ENCODE results near the gene JMJD4.
"Not testable (repeated sequence)": the region's sequence is repeated elsewhere in the genome, so short reads cannot be mapped to it uniquely, and the experiment has no call there.

JMJD4 gene

DNA sequence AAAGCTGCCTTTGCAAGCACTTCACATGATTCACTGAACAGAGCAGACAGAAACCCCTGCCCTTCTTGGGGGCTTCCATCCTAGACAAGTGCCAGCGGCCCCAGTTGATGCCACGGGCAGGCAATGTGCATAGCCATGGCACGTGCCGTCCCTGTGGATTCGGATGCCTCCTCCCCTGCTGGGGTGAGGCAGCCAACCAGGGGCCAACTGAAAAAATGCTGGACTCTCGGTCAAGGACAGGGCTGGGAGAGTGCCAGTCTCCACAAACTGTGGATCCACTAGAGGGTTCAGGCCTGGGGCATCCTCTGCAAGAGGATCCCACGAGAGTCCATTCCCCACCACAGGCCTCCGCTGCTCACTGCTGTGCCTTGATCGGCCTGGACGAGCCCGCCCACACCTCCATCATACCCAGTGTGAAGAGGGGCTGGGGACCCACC lies 3.8 kb downstream of the JMJD4 start:
- DNase-seq: no peak

DNA sequence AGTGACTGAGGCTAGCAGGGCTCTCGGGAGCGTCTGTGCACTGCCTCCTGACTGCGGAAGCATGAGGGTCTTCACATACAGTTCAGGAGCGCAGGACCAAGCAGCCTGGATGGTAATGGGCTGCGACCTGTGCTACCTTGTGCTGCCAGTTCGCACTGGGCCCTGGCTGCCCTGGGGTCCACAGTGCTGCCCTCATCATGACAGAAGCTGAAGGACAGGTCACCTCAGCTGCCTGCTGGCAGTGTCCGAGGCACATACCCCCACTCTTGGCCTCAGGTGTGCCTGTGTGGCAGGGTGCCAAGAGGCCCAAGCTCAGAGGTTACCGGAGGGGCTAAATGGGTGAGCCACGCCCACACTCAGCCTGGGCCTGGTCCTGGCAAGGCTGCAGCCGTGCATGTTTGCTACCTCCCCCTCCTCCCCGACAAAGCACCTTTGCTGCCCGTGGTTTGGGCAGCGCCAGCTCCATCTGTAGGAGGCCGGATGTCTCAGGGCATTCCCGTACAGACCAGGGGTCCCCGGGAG lies 4.4 kb downstream of the JMJD4 start:
- no peak for DNase-seq

DNA sequence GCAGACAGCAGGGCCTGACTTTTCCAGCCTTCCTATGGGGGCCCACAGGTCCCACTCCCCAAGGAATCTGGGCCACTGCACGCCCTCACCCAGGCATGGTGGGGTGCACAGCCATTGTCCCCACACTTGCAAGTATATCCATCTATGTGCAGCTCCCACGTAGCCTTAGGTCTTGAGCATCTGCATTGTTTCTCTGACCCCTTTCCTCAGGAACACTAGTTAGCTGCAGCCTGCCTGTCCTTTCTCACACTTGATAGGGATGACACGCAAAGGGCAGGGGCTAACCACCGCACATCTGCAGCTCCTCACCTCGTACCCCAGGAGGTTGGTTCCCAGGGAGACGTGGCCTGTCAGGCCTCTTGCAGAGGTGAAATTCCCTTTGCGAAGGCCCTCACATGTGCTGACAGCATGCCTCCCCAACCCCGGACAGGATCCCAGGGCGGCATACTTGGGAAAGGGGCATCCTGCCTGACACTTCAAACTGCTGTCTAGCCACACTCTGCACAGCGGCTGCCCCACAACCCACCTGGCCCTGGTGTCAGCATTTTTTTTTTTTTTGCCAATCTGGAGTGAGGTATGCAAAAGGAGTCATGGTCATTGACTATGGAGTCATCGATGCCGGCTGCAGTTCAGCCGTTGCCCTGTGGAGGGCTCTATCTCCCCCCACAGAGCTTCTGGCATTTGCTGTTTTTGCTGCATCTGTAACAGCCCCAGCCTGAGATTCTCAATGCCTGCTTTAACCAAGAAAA lies 5.0 kb downstream of the JMJD4 start:
- DNase-seq: peak; percentile 21

DNA sequence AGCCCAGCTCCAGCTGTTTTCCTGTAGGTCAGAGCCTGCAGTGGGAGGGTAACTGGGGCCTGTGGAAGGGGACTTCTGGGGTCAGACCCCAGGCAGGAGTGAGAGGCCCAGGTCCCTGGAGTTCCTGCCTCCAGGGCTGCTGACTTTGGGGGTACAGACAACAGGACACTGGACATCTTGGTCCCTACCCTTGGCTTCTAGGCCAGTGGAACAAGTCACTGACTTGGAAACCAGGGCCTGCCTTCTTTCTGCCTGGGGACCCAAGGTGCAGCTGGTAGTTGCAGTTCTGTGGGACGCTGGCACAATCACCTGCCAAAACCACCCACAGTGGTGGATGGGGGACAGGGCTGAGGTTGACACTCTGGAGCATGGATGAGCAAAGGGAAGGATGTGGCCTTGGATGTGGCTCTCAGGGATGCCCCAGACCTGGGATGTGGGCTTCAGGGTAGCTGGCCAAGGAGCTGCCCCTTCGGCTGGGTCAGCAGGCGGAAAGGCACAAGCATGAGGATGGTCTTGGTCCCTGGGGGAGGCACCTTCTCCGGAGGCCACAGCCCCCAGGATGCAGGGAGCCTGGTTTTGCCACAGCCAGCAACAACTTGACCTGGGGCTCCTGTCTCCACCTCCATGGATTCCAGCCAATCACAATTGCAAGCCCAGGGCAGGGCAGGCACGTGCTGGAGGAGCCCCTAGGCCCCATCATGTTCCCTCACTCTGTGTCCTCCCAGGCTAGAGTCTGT lies 5.8 kb downstream of the JMJD4 start:
- DNase-seq: no peak

DNA sequence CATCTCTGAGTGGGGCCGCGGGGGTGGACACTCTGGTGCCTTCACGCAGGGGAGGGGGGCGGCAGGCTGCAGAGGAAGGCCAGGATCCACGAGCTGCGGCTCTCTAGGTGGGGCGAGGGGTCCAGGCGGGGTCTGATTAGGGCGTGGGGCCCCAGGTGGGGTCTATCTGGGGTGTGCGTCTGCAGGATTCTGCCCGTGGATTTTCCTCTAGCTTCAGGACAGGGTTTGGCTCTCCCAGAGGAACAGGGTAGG lies 6.3 kb downstream of the JMJD4 start:
- no peak for DNase-seq

DNA sequence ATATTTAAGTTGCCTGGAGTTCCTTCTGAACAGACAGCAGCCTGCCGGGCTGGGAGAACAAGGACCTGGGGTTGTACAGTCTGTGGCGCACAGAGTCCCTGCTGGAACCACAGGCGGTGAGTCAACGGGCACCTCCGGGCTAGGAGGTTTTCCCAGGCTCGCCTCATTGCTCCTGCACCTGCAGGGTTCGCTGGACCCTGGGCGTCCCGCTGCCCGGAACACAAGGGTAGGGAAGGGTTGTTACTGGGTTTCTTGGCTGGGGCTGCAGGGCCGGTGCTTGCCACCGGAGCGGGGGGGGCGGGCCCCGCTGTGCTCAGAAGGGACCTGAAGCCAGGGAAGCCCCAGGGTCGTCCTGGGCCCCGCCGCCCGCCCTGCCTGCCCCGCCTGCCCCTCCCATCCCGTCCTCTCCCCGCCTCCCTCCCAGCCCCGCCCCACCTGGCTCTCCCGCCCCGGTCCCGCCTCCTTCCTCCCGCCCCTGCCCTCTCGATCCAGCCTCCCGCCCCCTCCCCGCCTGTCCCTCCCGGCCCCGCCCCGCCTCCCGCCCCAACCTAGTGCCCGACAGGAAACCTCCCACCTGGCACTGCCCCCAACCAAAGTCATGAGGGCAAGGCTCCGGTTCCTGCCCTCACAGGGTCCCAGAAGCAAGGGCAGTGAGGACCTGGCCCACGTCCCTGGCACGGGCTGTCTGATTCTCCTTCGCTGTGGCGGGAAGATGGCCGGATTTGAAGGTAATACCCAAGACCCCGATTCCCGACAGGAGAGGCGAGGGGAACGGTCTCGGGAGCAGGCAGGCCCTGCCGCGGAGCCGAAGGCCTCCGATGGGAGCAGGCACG lies 6.8 kb downstream of the JMJD4 start:
- DNase-seq: peak; percentile 56

DNA sequence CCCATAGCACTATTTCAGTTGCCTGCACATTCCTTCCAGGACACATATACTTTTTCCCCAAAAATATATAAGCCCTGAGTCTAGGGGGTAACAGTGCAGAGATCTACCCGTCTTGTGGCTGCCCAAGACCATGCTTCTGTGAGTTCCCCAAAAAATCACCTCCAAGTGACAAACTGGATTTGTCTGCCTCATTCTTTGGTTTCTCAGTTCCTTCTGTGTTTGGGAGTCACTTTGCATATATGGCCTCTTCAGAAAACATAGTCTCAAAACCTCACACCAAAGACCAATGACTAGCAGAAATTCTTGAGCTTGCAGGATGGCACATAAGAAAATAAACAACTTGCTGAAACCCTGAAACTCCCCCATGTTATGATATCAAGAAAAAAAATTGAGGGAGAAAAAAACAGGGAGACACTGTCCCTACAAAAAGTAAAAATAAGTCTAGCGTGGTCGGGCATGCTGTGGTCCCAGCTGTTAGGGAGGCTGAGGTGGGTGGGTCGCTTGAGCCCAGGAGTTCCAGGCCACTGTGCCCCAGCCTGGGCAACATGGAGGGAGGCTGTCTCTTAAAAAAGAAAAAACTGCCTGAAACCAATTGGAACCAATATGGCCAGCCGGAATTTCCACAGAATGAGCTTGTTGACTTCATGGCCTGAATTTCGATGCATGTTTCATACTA lies 8.0 kb downstream of the JMJD4 start:
- no peak for DNase-seq

DNA sequence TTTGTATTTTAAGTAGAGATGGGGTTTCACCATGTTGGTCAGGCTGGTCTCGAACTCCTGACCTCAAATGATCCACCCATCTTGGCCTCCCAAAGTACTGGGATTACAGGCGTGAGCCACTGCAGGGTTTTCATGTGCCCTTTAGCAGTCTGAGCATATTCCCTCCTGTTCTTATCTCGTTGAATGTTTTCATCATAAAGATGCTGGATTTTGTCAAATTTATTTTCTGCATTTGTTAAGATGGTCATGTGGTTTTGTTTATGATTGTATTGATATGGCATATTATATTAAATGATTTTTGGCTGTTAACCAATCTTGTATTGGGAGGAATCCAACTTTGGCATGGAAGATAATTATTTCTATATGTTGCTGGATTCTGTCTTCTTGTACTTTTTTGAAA lies 8.8 kb downstream of the JMJD4 start:
- no peak for DNase-seq

DNA sequence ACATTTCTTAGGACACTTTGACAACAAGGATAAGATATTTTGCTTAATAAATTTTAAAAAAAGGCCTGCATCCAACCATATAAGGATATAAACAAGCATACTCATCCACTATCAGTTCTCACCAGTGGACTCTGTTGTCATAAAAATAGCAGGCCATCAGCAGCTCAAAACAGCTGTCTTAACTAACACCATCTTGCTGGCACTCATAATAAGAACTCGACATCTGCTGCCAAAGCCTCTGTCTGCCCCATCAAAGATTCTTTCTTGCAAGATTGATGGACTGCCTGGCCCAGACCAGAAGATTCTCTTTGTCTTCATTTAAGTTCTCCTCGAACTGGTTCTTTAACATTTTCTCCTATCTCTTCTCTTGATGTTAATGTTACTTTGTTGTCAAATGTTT lies 10.1 kb downstream of the JMJD4 start:
- no peak for DNase-seq

DNA sequence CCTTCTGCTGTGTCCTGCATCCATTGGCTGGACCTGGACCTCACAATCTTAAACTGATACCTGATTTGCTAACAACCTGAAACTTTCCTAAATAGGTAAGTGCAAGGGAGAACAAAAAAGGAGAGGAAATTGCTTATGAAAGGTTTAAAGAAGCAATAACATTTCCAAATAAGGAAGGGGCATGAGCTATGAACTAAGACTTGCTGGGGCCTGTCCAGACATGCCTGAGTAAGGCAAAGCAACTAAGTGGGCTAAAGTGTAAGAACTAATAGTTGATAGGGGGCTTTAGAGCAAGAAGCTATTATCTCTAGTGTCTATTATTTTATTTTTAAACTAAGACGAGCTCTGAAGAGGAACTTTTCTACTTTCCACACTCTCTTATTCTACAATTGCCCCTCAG lies 11.6 kb downstream of the JMJD4 start:
- DNase-seq: no peak

DNA sequence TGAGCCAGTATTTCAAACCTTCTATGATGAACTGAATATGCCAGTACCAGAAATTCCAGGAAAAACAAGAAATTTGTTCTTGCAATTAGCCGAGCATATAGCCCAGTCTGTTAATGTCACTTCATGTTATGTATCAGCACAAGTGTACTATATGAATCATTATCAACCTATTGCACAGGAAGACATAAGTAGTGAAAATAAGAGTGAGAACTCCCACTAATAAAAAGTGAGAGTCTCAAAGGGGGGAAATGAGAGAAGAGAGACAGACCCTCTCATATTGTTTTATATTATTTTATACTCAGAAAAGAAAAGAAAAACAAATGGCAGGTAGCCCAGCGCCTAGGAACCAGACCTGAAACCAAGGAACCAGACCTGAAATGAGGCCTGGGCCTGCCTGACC lies 16.2 kb downstream of the JMJD4 start:
- no peak for DNase-seq

DNA sequence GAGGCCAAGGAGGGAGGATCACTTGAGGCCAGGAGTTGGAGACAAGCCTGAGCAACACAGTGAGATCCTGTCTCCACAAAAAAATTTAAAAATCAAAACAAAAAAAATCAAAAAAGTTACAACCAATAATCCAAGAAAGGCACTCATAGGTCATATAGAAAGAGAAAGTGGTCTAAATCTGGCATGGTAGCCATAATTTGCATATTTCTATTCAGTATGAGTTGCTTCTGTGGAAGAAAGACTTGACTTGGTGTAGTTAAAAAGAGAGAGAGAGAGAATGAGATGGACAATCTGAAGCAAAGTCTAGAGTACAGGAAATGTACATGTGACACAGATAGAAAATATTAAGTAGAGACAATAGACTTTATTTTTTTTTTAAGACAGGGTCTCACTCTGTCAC lies 22.5 kb downstream of the JMJD4 start:
- no peak for DNase-seq

DNA sequence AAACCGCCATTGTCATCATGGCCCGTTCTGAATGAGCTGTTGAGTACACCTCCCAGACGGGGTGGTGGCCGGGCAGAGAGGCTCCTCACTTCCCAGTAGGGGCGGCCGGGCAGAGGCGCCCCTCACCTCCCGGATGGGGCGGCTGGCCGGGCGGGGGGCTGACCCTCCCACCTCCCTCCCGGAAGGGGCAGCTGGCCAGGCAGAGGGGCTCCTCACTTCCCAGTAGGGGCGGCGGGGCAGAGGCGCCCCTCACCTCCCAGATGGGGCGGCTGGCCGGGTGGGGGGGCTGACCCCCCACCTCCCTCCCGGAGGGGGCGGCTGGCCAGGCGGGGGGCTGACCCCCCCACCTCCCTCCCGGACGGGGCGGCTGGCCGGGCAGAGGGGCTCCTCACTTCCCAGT lies 24.6 kb downstream of the JMJD4 start:
- not testable (repeated sequence) for DNase-seq

DNA sequence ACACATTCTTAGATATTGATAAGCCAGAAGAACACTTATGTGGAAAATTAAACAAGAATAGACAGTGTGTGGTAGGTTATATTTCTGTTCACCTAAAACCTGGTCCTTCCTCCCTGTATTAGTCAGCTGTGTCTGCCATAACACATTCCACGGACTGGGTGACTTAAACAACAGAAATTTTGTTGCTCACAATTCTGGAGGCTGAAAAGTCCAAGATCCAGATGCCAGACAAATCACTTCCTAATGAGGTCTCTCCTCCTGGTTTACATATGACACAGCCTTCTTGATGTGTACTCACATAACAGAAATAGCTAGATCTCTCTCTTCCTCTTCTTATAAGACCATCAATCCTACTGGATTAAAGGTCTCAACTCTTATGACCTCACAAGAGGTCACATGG lies 25.7 kb downstream of the JMJD4 start:
- no peak for DNase-seq

DNA sequence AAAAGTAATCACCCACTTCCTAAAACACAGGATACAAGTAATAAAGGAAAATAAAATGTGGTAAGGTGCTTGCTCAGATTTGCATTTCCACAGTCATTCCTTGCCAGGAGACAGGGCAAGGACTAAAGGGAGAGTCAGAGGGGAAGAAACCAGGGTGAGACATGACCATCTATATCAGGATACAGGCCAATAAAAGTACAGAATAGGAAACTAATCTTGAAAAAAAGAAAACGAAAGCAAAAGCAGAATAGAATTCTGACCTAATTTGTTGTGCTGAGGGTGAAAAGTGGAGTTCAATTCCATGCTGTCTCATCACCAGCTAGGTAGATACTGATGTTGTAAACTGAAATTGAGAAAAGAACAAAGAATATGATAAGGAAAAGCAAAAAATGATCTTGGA lies 27.3 kb downstream of the JMJD4 start:
- no peak for DNase-seq

DNA sequence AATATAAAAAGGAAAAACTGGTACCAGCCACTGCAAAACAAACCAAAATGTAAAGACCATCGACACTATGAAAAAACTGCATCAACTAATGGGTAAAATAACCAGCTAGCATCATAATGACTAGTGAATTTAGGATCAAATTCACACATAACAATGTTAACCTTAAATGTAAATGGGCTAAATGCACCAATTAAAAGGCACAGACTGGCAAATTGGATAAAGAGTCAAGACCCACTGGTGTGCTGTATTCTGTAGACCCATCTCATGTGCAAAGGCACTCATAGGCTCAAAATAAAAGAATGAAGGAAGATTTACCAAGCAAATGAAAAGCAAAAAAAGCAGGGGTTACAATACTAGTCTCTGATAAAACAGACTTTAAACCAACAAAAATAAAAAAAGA lies 33.5 kb downstream of the JMJD4 start:
- DNase-seq: not testable (repeated sequence)

DNA sequence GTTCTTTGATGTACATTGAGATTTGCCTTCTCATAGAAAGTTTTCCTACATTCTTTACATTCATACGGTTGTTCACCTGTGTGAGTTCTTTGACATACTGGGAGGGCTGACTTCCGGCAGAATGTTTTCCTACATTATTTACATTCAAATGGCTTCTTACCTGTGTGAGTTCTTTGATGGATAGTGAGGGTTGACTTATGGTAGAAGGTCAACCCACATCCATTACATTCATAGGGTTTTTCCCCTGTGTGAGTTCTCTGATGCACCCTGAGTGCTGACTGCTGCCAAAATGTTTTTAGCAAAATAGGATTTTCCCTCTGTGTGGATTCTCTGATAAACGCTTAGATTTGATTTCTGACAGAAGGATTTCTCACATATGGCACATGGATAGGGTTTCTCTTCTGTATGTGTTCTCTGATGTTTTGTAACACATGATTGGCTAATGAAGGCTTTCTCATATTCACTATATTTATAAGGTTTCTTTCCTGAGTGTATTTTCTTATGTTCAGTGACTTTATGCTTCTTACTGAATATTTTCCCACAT lies 37.7 kb downstream of the JMJD4 start:
- no peak for DNase-seq

DNA sequence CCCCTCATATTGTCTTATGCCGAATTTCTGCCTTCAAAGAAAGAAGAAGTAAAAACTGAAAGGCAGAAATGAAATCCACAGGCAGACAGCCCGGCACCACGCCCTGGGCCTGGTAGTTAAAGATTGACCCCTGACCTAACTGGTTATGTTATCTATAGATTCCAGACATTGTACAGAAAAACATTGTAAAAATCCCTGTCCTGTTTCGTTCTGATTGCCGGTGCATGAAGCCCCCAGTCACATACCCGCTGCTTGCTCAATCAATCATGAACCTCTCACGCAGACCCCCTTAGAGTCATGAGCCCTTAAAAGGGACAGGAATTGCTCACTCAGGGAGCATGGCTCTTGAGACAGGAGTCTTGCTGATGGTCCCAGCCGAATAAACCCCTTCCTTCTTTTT lies 49.3 kb downstream of the JMJD4 start:
- no peak for DNase-seq
